Tibial nerve (tissue), 4 donors: ENCODE data around the gene NAIF1.

Source experiments
- EP300 ChIP-seq, 2 donors: sonication (generic); formaldehyde crosslinking; IDR thresholded peaks; one replicate each; pipeline ENCODE4 v1.6.1; 2017; ENCODE audit warnings: antibody characterized with exemption in 2 of 2, mild to moderate bottlenecking in 1 of 2
- POLR2A ChIP-seq, 2 donors: fragments of 450-650 bp; IDR thresholded peaks; one replicate each; pipeline ENCODE4 v1.6.1; 2017; ENCODE audit warnings: antibody characterized with exemption in 2 of 2, mild to moderate bottlenecking in 2 of 2, moderate library complexity in 2 of 2
- TF ChIP-seq, protein P1 (sequence below), 5 experiments: fragments of 200-600 bp in 3 of 5; fragments of 450-650 bp in 2 of 5; sonication (generic) in 3 of 5; IDR thresholded peaks; one replicate each; pipeline ENCODE4 v1.5.1; 2016 to 2019; ENCODE audit warnings: antibody characterized with exemption in 5 of 5, mild to moderate bottlenecking in 3 of 5, moderate library complexity in 2 of 5

DNA sequence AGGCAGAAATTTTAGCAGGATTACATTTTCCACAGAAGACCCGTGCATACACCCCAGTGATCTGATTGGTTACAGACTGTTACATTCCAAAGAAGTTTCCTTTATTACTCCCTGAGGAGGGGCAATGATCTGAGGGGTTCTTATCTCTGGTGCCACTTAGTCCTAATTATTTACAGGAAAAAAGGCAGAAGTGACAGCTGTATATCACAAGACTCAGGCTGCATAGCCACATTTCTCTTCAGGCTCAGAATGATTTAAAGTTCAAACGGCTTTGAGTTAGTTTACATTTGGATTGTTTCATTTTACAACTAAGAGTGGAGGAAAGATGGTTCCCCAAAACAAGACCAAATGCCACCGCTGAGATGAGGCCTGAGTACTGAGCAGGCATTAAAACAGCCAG lies 17.3 kb downstream of the NAIF1 start:
- TF ChIP-seq, protein P1, sequence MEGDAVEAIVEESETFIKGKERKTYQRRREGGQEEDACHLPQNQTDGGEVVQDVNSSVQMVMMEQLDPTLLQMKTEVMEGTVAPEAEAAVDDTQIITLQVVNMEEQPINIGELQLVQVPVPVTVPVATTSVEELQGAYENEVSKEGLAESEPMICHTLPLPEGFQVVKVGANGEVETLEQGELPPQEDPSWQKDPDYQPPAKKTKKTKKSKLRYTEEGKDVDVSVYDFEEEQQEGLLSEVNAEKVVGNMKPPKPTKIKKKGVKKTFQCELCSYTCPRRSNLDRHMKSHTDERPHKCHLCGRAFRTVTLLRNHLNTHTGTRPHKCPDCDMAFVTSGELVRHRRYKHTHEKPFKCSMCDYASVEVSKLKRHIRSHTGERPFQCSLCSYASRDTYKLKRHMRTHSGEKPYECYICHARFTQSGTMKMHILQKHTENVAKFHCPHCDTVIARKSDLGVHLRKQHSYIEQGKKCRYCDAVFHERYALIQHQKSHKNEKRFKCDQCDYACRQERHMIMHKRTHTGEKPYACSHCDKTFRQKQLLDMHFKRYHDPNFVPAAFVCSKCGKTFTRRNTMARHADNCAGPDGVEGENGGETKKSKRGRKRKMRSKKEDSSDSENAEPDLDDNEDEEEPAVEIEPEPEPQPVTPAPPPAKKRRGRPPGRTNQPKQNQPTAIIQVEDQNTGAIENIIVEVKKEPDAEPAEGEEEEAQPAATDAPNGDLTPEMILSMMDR (IDR thresholded peaks at IDR 0.05): no peak
- TF ChIP-seq EP300 (IDR thresholded peaks at IDR 0.05) (no peak), POLR2A (IDR thresholded peaks at IDR 0.05) (no peak)
